Breast epithelium (tissue), 4 donors: ENCODE measurements around the gene WFDC11. TPM values are rescaled to one million over a fixed set of nuclear protein-coding genes. Genes with fewer than 3 reads are reported as not detected.
"Not testable (repeated sequence)": the region's sequence is repeated elsewhere in the genome, so short reads cannot be mapped to it uniquely, and the experiment has no call there.

Source experiments
- DNase-seq, 2 donors: peaks; one replicate each; pipeline ENCODE4 v3.0.0-alpha.2; 2019; ENCODE audit warnings: low spot score in 2 of 2
- H3K27ac ChIP-seq, 2 donors: fragments of 200-600 bp; sonication (generic) in 1 of 2; one replicate each; pipeline ENCODE4 v1.5.1; 2016 to 2019; ENCODE audit warnings: mild to moderate bottlenecking in 1 of 2
- H3K27me3 ChIP-seq, 2 donors: fragments of 200-600 bp; sonication (generic) in 1 of 2; one replicate each; pipeline versions ENCODE4 v1.5.1 to v1.6.0; 2017 to 2019; ENCODE audit warnings: control low read depth in 1 of 2, mild to moderate bottlenecking in 1 of 2
- H3K36me3 ChIP-seq: fragments of 200-600 bp; one replicate; pipeline ENCODE4 v1.5.1; 2019
- H3K4me1 ChIP-seq, 2 donors: fragments of 200-600 bp; sonication (generic); one replicate each; pipeline ENCODE4 v1.5.1; 2016 to 2019; ENCODE audit warnings: control low read depth in 1 of 2
- H3K4me3 ChIP-seq, 3 donors: fragments of 200-600 bp; sonication (generic); 1 replicate in 2 of 3; 2 replicates in 1 of 3; pipeline ENCODE4 v1.5.1; 2016 to 2019; ENCODE audit warnings: mild to moderate bottlenecking in 3 of 3, moderate library complexity in 2 of 3
- H3K9me3 ChIP-seq, 2 donors: fragments of 200-600 bp; sonication (generic) in 1 of 2; one replicate each; pipeline ENCODE4 v1.5.1; 2016 to 2019; ENCODE audit warnings: control low read depth in 1 of 2
- POLR2A ChIP-seq: fragments of 450-650 bp; IDR thresholded peaks from one replicate; pipeline ENCODE4 v1.6.1; 2016; ENCODE audit warnings: antibody characterized with exemption, mild to moderate bottlenecking, moderate library complexity
- POLR2AphosphoS5 ChIP-seq, 3 donors: sonication (generic); formaldehyde crosslinking; IDR thresholded peaks; one replicate each; pipeline ENCODE4 v1.6.1; 2017; ENCODE audit warnings: antibody characterized with exemption in 3 of 3
- intact Hi-C: fragments of 100-400 bp; cut with DNase I; formaldehyde crosslinking; loops from one replicate; pipeline ENCODE4 v1.15.1; 2023; ENCODE audit warnings: low total_unique reads
- total RNA-seq, 3 donors: library from RNA; depleted of rRNA; stranded (reverse); fragments of >200 nt; gene quantifications; one replicate each; pipeline ENCODE4 v1.1.0, GENCODE V29; 2016
- TF ChIP-seq, protein P1 (sequence below), 3 donors: fragments of 450-650 bp; IDR thresholded peaks; one replicate each; pipeline ENCODE4 v1.5.1; 2016 to 2017; ENCODE audit warnings: antibody characterized with exemption in 3 of 3, mild to moderate bottlenecking in 3 of 3, moderate library complexity in 3 of 3

WFDC11 gene
- total RNA-seq, 3 donors from 2014 or later, result not detected

DNA sequence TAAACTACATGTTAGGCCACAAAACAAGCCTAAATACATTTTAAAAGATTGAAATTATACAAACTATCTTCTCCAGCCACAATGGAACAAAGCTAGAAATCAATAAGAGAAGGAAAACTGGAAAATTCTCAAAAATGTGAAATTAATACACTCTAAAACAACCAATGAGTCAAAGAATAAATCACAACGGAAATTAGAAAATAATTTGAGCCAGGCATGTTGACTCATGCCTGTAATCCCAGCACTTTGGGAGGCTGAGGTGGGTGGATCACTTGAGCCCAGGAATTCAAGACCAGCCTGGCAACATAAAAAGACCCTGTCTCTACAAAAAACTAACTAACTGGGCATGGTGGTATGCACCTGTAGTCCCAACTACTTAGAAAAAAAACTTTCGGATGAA, 25.5 kb upstream of the WFDC11 start:
- Histone ChIP-seq H3K4me3 (no peak overlapping the region), H3K9me3 (no peaks in the 10 kb centered on the region), H3K27ac (no peak overlapping the region), H3K27me3 (no peaks in the 10 kb centered on the region), H3K4me1 (no peaks in the 10 kb centered on the region), H3K36me3 (peaks cover 3% of the 10 kb centered on the region)
- no peak for DNase-seq
- intact Hi-C loops, result no loop called here
- no peak for TF ChIP-seq POLR2AphosphoS5 (IDR thresholded peaks at IDR 0.05)
- TF ChIP-seq, protein P1, sequence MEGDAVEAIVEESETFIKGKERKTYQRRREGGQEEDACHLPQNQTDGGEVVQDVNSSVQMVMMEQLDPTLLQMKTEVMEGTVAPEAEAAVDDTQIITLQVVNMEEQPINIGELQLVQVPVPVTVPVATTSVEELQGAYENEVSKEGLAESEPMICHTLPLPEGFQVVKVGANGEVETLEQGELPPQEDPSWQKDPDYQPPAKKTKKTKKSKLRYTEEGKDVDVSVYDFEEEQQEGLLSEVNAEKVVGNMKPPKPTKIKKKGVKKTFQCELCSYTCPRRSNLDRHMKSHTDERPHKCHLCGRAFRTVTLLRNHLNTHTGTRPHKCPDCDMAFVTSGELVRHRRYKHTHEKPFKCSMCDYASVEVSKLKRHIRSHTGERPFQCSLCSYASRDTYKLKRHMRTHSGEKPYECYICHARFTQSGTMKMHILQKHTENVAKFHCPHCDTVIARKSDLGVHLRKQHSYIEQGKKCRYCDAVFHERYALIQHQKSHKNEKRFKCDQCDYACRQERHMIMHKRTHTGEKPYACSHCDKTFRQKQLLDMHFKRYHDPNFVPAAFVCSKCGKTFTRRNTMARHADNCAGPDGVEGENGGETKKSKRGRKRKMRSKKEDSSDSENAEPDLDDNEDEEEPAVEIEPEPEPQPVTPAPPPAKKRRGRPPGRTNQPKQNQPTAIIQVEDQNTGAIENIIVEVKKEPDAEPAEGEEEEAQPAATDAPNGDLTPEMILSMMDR (IDR thresholded peaks at IDR 0.05), result no peak
- TF ChIP-seq POLR2A, result no peak

GRCh38 chr20:45693346-45693745, 23.3 kb upstream of the WFDC11 start:
- not testable (repeated sequence) for H3K27ac ChIP-seq, H3K9me3 ChIP-seq, H3K4me3 ChIP-seq, DNase-seq, H3K27me3 ChIP-seq, H3K4me1 ChIP-seq, H3K36me3 ChIP-seq
- intact Hi-C loops, result loop anchor here (5.0 kb wide), 1 partner anchor 244 kb away; no protein-coding TSS in a partner anchor

DNA sequence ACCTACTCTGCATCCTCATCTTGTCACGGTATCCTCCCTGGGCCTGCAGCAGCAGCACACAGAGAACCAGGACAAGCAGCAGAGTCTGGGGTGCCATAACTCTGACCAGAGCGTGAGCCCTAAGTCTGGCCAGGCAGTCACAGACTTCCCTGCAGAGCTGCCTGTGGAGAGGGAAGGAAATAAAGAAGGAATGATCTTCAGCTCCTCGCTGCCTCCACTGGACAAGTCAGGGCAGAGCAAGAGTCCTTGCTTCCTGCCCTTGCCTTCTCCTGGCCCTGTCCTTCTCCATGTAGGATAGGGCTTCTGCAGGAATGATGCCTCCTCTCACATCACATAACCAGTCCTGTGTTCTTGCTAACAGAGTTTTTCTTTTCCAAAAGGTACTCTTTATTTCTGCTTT, 15.9 kb upstream of the WFDC11 start:
- Histone ChIP-seq H3K27me3 (no peaks in the 10 kb centered on the region), H3K4me3 (no peak overlapping the region), H3K27ac (no peak overlapping the region), H3K4me1 (no peaks in the 10 kb centered on the region), H3K9me3 (peaks cover under 1 to 3% of the 10 kb centered on the region in 2 donors), H3K36me3 (no peaks in the 10 kb centered on the region)
- intact Hi-C loops, result no loop called here
- no peak for DNase-seq
- TF ChIP-seq, protein P1 (IDR thresholded peaks at IDR 0.05), result no peak
- TF ChIP-seq POLR2A (no peak), POLR2AphosphoS5 (IDR thresholded peaks at IDR 0.05) (no peak)

- intact Hi-C loops, result no loop called here
- Histone ChIP-seq H3K4me1 (no peaks in the 10 kb centered on the region), H3K36me3 (no peaks in the 10 kb centered on the region), H3K4me3 (no peak overlapping the region), H3K9me3 (peaks cover 21 to 39% of the 10 kb centered on the region in 2 donors), H3K27me3 (no peaks in the 10 kb centered on the region), H3K27ac (no peak overlapping the region)
- no peak for DNase-seq
- TF ChIP-seq POLR2AphosphoS5 (IDR thresholded peaks at IDR 0.05), result no peak
- TF ChIP-seq, protein P1 (IDR thresholded peaks at IDR 0.05), result no peak
- TF ChIP-seq POLR2A, result no peak
Measured at GRCh38 chr20:45679650-45680049, 9.6 kb upstream of the WFDC11 start.

DNA sequence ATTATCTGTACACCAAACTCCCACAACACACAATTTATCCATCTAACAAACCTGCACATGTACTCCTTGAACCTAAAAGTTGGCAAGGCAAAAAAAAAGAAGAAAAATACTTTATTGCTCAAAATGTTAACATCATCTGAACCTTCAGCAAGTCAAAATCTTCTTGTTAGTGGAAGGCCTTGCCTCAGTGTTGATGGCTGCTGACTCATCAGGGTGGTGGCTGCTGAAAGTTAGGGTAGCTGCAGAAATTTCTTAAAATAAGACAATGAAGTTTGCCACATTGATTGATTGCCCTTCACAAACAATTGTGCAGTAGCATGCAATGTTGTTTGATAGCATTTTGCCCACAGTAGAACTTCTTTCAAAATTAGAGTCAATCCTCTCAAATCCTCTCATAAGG, 2.7 kb upstream of the WFDC11 start:
- H3K9me3 ChIP-seq, result peaks cover 0 to 13% of the 10 kb centered on the region in 2 donors
- no peaks in the 10 kb centered on the region for H3K36me3 ChIP-seq
- TF ChIP-seq, protein P1 (IDR thresholded peaks at IDR 0.05), result no peak
- TF ChIP-seq POLR2A (no peak), POLR2AphosphoS5 (IDR thresholded peaks at IDR 0.05) (no peak)
- H3K27ac ChIP-seq, result no peak overlapping the region
- no peak for DNase-seq
- intact Hi-C loops, result no loop called here
- H3K4me3 ChIP-seq, result no peak overlapping the region
- H3K4me1 ChIP-seq, result no peaks in the 10 kb centered on the region
- no peaks in the 10 kb centered on the region for H3K27me3 ChIP-seq

GRCh38 chr20:45657038-45657437, 13.0 kb downstream of the WFDC11 start:
- DNase-seq, H3K27me3 ChIP-seq, H3K27ac ChIP-seq, H3K36me3 ChIP-seq, H3K4me1 ChIP-seq, H3K9me3 ChIP-seq, intact Hi-C loops, H3K4me3 ChIP-seq: not testable (repeated sequence)

GRCh38 chr20:45651726-45652125, 18.3 kb downstream of the WFDC11 start:
- H3K4me3 ChIP-seq, H3K27ac ChIP-seq, DNase-seq, H3K9me3 ChIP-seq, intact Hi-C loops, H3K36me3 ChIP-seq, H3K27me3 ChIP-seq, H3K4me1 ChIP-seq: not testable (repeated sequence)
